DMS53 (cell line): Measurements from ENCODE around the gene LSM4.
"Not testable (repeated sequence)": the region's sequence is repeated elsewhere in the genome, so short reads cannot be mapped to it uniquely, and the experiment has no call there.

Source experiments
- DNase-seq: peaks from one replicate; lab custom pipeline; 2025; lab: John Stamatoyannopoulos, UW

Gene LSM4

GRCh38 chr19:18322759-18323460 lies at the start of gene LSM4:
LSM4 (minus strand) TSS chr19:18323076; CDS start chr19:18323020, 56 bp downstream.
- peak; percentile 99 for DNase-seq

GRCh38 chr19:18368504-18369222 lies 45.8 kb upstream of the LSM4 start:
- DNase-seq: peak; percentile 41

GRCh38 chr19:18366021-18366435 lies 43.2 kb upstream of the LSM4 start:
- peak; percentile 69 for DNase-seq

GRCh38 chr19:18364826-18365528 lies 42.1 kb upstream of the LSM4 start:
- DNase-seq: peak; percentile 94

- DNase-seq: not testable (repeated sequence)
Measured at GRCh38 chr19:18364277-18364825, 41.5 kb upstream of the LSM4 start.

GRCh38 chr19:18363787-18364186 lies 40.9 kb upstream of the LSM4 start:
- DNase-seq: no peak

GRCh38 chr19:18362934-18363542 lies 40.2 kb upstream of the LSM4 start:
- DNase-seq: no peak

- DNase-seq: no peak
Measured at GRCh38 chr19:18361646-18362045, 38.8 kb upstream of the LSM4 start.

- no peak for DNase-seq
Measured at GRCh38 chr19:18357041-18357440, 34.2 kb upstream of the LSM4 start.

GRCh38 chr19:18354743-18355142 lies 31.9 kb upstream of the LSM4 start:
- not testable (repeated sequence) for DNase-seq

GRCh38 chr19:18353378-18354005 lies 30.6 kb upstream of the LSM4 start:
- DNase-seq: no peak

GRCh38 chr19:18351544-18351943 lies 28.7 kb upstream of the LSM4 start:
- DNase-seq: no peak

- DNase-seq: no peak
Measured at GRCh38 chr19:18350490-18350889, 27.6 kb upstream of the LSM4 start.

- DNase-seq: peak; percentile 70
Measured at GRCh38 chr19:18349524-18350128, 26.8 kb upstream of the LSM4 start.

- DNase-seq: not testable (repeated sequence)
Measured at GRCh38 chr19:18348818-18349339, 26.0 kb upstream of the LSM4 start.

- DNase-seq: no peak
Measured at GRCh38 chr19:18348171-18348570, 25.3 kb upstream of the LSM4 start.

- DNase-seq: peak; percentile 26
Measured at GRCh38 chr19:18346091-18346490, 23.2 kb upstream of the LSM4 start.

- DNase-seq: no peak
Measured at GRCh38 chr19:18345296-18345695, 22.4 kb upstream of the LSM4 start.

- DNase-seq: no peak
Measured at GRCh38 chr19:18344582-18344950, 21.7 kb upstream of the LSM4 start.

- no peak for DNase-seq
Measured at GRCh38 chr19:18342090-18342632, 19.3 kb upstream of the LSM4 start.
